Activated CD4-positive, alpha-beta T cell treated with anti-CD3 and anti-CD28 coated beads for 36 hours (primary cell): ENCODE results near the gene RAB26. TPM values are rescaled to one million over a fixed set of nuclear protein-coding genes. Genes with fewer than 3 reads are reported as not detected.
"Not testable (repeated sequence)": the region's sequence is repeated elsewhere in the genome, so short reads cannot be mapped to it uniquely, and the experiment has no call there.

ENCODE experiments used
- ATAC-seq: fragments of 200-7000 bp; cut with Tn5 transposase; one replicate; pipeline ENCODE4 v1.10.0; 2021; ENCODE audit warnings: mild to moderate bottlenecking, moderate library complexity
- CTCF ChIA-PET: fragments of 350-600 bp; sonication (Branson Sonifier 250); formaldehyde crosslinking; loops from one replicate; lab custom pipeline; 2021; ENCODE audit warnings: antibody characterized with exemption; lab: Charles Lee
- POLR2A ChIA-PET: fragments of 350-600 bp; sonication (Branson Sonifier 250); formaldehyde crosslinking; loops from one replicate; lab custom pipeline; 2021; ENCODE audit warnings: antibody characterized with exemption, inconsistent platforms; lab: Charles Lee
- DNase-seq: peaks from one replicate; pipeline ENCODE4 v3.0.0-alpha.2; 2020
- H3K27ac Mint-ChIP-seq: one replicate; pipeline ENCODE4 v1.8.0; 2021; ENCODE audit warnings: mixed read lengths
- H3K27me3 Mint-ChIP-seq: one replicate; pipeline ENCODE4 v1.8.0; 2021; ENCODE audit warnings: mixed read lengths
- H3K36me3 Mint-ChIP-seq: one replicate; pipeline ENCODE4 v1.8.0; 2021; ENCODE audit warnings: low read depth, mixed read lengths
- H3K4me1 Mint-ChIP-seq: one replicate; pipeline ENCODE4 v1.8.0; 2021; ENCODE audit warnings: mixed read lengths
- H3K4me3 Mint-ChIP-seq: one replicate; pipeline ENCODE4 v1.8.0; 2021; ENCODE audit warnings: mild to moderate bottlenecking, moderate library complexity, mixed read lengths
- H3K9me3 Mint-ChIP-seq: one replicate; pipeline ENCODE4 v1.8.0; 2021; ENCODE audit warnings: low read depth, mixed read lengths
- intact Hi-C, 2 experiments: fragments of 100-400 bp; cut with DNase I in 1 of 2; cut with micrococcal nuclease in 1 of 2; formaldehyde crosslinking; loops; one replicate each; pipeline versions ENCODE4 v1.14.2 to v1.15.1; 2022 to 2024; cut with DNase I, micrococcal nuclease
- total RNA-seq, 2 experiments: library from RNA; stranded (reverse); gene quantifications; one replicate each; pipeline ENCODE4 v1.2.3, GENCODE V29; 2021

RAB26 gene
- total RNA-seq, 2 experiments from 2014 or later = 0.21 TPM; not detected in 1

- CTCF ChIA-PET = interaction anchor here (0.7 kb wide), 1 partner anchor 19 kb away, joined by 4 read pairs; no protein-coding TSS in a partner anchor
- H3K27me3 Mint-ChIP-seq, H3K27ac Mint-ChIP-seq, H3K36me3 Mint-ChIP-seq, POLR2A ChIA-PET, H3K9me3 Mint-ChIP-seq, H3K4me3 Mint-ChIP-seq, intact Hi-C loops, H3K4me1 Mint-ChIP-seq: not testable (repeated sequence)
- DNase-seq = peak; percentile 54
- ATAC-seq = peak; percentile 55
These were observed 27.1 kb upstream of the RAB26 start for GRCh38 chr16:2121325-2121724.

- Mint-ChIP-seq H3K27ac (no peak overlapping the region), H3K36me3 (no peaks in the 10 kb centered on the region), H3K4me3 (no peak overlapping the region), H3K9me3 (no peaks in the 10 kb centered on the region), H3K27me3 (no peaks in the 10 kb centered on the region), H3K4me1 (peaks cover 9% of the 10 kb centered on the region)
- POLR2A ChIA-PET = no interaction called here
- intact Hi-C loops = no loop called here
- ATAC-seq = peak; percentile 30
- DNase-seq = no peak
- CTCF ChIA-PET = interaction anchor here (0.7 kb wide), 1 partner anchor 18 kb away, joined by 4 read pairs; no protein-coding TSS in a partner anchor
These were observed 26.6 kb upstream of the RAB26 start for GRCh38 chr16:2121853-2122252.

- H3K27me3 Mint-ChIP-seq = no peaks in the 10 kb centered on the region
- intact Hi-C loops = no loop called here
- H3K4me3 Mint-ChIP-seq = no peak overlapping the region
- ChIA-PET POLR2A (no interaction called here), CTCF (no interaction called here)
- H3K27ac Mint-ChIP-seq = no peak overlapping the region
- DNase-seq = no peak
- no peak for ATAC-seq
- no peaks in the 10 kb centered on the region for H3K9me3 Mint-ChIP-seq
- no peaks in the 10 kb centered on the region for H3K36me3 Mint-ChIP-seq
- H3K4me1 Mint-ChIP-seq = peaks cover 12% of the 10 kb centered on the region
These were observed 26.0 kb upstream of the RAB26 start for GRCh38 chr16:2122429-2122828.

GRCh38 chr16:2122934-2123683, 25.3 kb upstream of the RAB26 start:
- CTCF ChIA-PET, DNase-seq, H3K27ac Mint-ChIP-seq, H3K27me3 Mint-ChIP-seq, intact Hi-C loops, POLR2A ChIA-PET, H3K4me3 Mint-ChIP-seq, H3K9me3 Mint-ChIP-seq, H3K36me3 Mint-ChIP-seq, ATAC-seq: not testable (repeated sequence)
- peaks cover 13% of the 10 kb centered on the region for H3K4me1 Mint-ChIP-seq

GRCh38 chr16:2123706-2124376, 24.6 kb upstream of the RAB26 start:
- ATAC-seq, CTCF ChIA-PET, H3K36me3 Mint-ChIP-seq: not testable (repeated sequence)

GRCh38 chr16:2124377-2124693, 24.1 kb upstream of the RAB26 start:
- H3K27me3 Mint-ChIP-seq, H3K36me3 Mint-ChIP-seq, intact Hi-C loops, DNase-seq, H3K4me3 Mint-ChIP-seq, CTCF ChIA-PET, H3K9me3 Mint-ChIP-seq, POLR2A ChIA-PET, ATAC-seq, H3K27ac Mint-ChIP-seq: not testable (repeated sequence)
- peaks cover 19% of the 10 kb centered on the region for H3K4me1 Mint-ChIP-seq

More at GRCh38 chr16:2123706-2124376, 24.6 kb upstream of the RAB26 start:
- H3K9me3 Mint-ChIP-seq, H3K27me3 Mint-ChIP-seq, POLR2A ChIA-PET, H3K4me3 Mint-ChIP-seq, DNase-seq, H3K27ac Mint-ChIP-seq, intact Hi-C loops: not testable (repeated sequence)
- H3K4me1 Mint-ChIP-seq = peaks cover 19% of the 10 kb centered on the region

- POLR2A ChIA-PET, H3K27me3 Mint-ChIP-seq, intact Hi-C loops, ATAC-seq, H3K9me3 Mint-ChIP-seq, CTCF ChIA-PET, H3K27ac Mint-ChIP-seq, H3K4me3 Mint-ChIP-seq, DNase-seq, H3K36me3 Mint-ChIP-seq: not testable (repeated sequence)
- peaks cover 19% of the 10 kb centered on the region for H3K4me1 Mint-ChIP-seq
These were observed 23.6 kb upstream of the RAB26 start for GRCh38 chr16:2124694-2125444.

GRCh38 chr16:2125609-2126008, 22.8 kb upstream of the RAB26 start:
- H3K9me3 Mint-ChIP-seq, CTCF ChIA-PET, ATAC-seq, intact Hi-C loops, H3K27me3 Mint-ChIP-seq, DNase-seq, H3K27ac Mint-ChIP-seq, H3K4me3 Mint-ChIP-seq, POLR2A ChIA-PET, H3K36me3 Mint-ChIP-seq: not testable (repeated sequence)
- peaks cover 19% of the 10 kb centered on the region for H3K4me1 Mint-ChIP-seq

- peaks cover 19% of the 10 kb centered on the region for H3K4me1 Mint-ChIP-seq
- CTCF ChIA-PET, DNase-seq, H3K27ac Mint-ChIP-seq, POLR2A ChIA-PET, ATAC-seq, H3K9me3 Mint-ChIP-seq, H3K36me3 Mint-ChIP-seq, intact Hi-C loops, H3K4me3 Mint-ChIP-seq, H3K27me3 Mint-ChIP-seq: not testable (repeated sequence)
These were observed 22.2 kb upstream of the RAB26 start for GRCh38 chr16:2126161-2126743.

- intact Hi-C loops, DNase-seq, POLR2A ChIA-PET, H3K4me3 Mint-ChIP-seq, H3K27me3 Mint-ChIP-seq, H3K27ac Mint-ChIP-seq, ATAC-seq, H3K36me3 Mint-ChIP-seq, H3K9me3 Mint-ChIP-seq: not testable (repeated sequence)
- CTCF ChIA-PET = interaction anchor here (0.7 kb wide), 1 partner anchor 13 kb away, joined by 4 read pairs; no protein-coding TSS in a partner anchor
- H3K4me1 Mint-ChIP-seq = peaks cover 19% of the 10 kb centered on the region
These were observed 21.4 kb upstream of the RAB26 start for GRCh38 chr16:2126928-2127556.
